AG04449 (cell line): ENCODE measurements around the gene KCNQ5.
"Not testable (repeated sequence)": the region's sequence is repeated elsewhere in the genome, so short reads cannot be mapped to it uniquely, and the experiment has no call there.

Experiments used
- CTCF ChIA-PET: fragments of 350-600 bp; formaldehyde crosslinking; extraction: SDS; loops from one replicate; lab custom pipeline; 2021; ENCODE audit warnings: antibody characterized with exemption; lab: Yijun Ruan, JAX
- POLR2A ChIA-PET: fragments of 400-600, 350-600 bp; formaldehyde crosslinking; extraction: SDS; loops from one replicate; lab custom pipeline; 2020; ENCODE audit warnings: antibody characterized with exemption, inconsistent platforms; lab: Yijun Ruan, JAX
- DNase-seq: peaks from one replicate; pipeline ENCODE4 v3.0.0-alpha.2; 2010; ENCODE audit warnings: low read depth, low spot score
- H3K4me3 ChIP-seq: 2 replicates; pipeline ENCODE4 v1.5.1; 2011; ENCODE audit warnings: low read depth, mild to moderate bottlenecking, control low read depth, low read length
- CTCF ChIP-seq: IDR thresholded peaks from one replicate; pipeline ENCODE4 v1.5.1; 2011; ENCODE audit warnings: mild to moderate bottlenecking, moderate library complexity, low read length, control low read depth, inconsistent platforms; ENCODE audit not compliant: insufficient read depth; ENCODE audit errors: missing control alignments

Gene KCNQ5

GRCh38 chr6:72974276-72974675 is 352.4 kb downstream of the KCNQ5 start:
- ChIA-PET POLR2A (no interaction called here), CTCF (no interaction called here)
- DNase-seq, result no peak
- no peak for TF ChIP-seq CTCF
- no peak overlapping the region for H3K4me3 ChIP-seq

GRCh38 chr6:72975352-72975752 is 353.5 kb downstream of the KCNQ5 start:
- H3K4me3 ChIP-seq, result no peak overlapping the region
- no peak for DNase-seq
- ChIA-PET POLR2A (no interaction called here), CTCF (no interaction called here)
- TF ChIP-seq CTCF, result no peak

GRCh38 chr6:72976484-72976883 is 354.6 kb downstream of the KCNQ5 start:
- DNase-seq, result no peak
- no peak overlapping the region for H3K4me3 ChIP-seq
- POLR2A ChIA-PET, result no interaction called here
- CTCF ChIA-PET, result no interaction called here
- no peak for TF ChIP-seq CTCF

- POLR2A ChIA-PET, result no interaction called here
- no peak for TF ChIP-seq CTCF
- CTCF ChIA-PET, result no interaction called here
- DNase-seq, result no peak
- H3K4me3 ChIP-seq, result no peak overlapping the region
Observed at GRCh38 chr6:72977114-72977513, 355.2 kb downstream of the KCNQ5 start.

GRCh38 chr6:72978808-72979207 is 356.9 kb downstream of the KCNQ5 start:
- DNase-seq, CTCF ChIA-PET, H3K4me3 ChIP-seq, POLR2A ChIA-PET: not testable (repeated sequence)

- POLR2A ChIA-PET, CTCF ChIA-PET, H3K4me3 ChIP-seq, DNase-seq: not testable (repeated sequence)
Observed at GRCh38 chr6:72984189-72984831, 362.4 kb downstream of the KCNQ5 start.

- no peak overlapping the region for H3K4me3 ChIP-seq
- TF ChIP-seq CTCF, result no peak
- DNase-seq, result peak; percentile 61
- CTCF ChIA-PET, result no interaction called here
- POLR2A ChIA-PET, result interaction anchor here (0.6 kb wide), 1 partner anchor 339 kb away, joined by 3 read pairs; no protein-coding TSS in a partner anchor
Observed at GRCh38 chr6:72984981-72985665, 363.3 kb downstream of the KCNQ5 start.
